LoVo (cell line): ENCODE data around the gene TNFAIP8L1.

Source experiments
- DNase-seq: peaks from one replicate; pipeline ENCODE4 v3.0.0-alpha.2; 2016; ENCODE audit warnings: low spot score

The TNFAIP8L1 gene

GRCh38 chr19:4702764-4703163 is 63.4 kb downstream of the TNFAIP8L1 start:
- no peak for DNase-seq

DNA sequence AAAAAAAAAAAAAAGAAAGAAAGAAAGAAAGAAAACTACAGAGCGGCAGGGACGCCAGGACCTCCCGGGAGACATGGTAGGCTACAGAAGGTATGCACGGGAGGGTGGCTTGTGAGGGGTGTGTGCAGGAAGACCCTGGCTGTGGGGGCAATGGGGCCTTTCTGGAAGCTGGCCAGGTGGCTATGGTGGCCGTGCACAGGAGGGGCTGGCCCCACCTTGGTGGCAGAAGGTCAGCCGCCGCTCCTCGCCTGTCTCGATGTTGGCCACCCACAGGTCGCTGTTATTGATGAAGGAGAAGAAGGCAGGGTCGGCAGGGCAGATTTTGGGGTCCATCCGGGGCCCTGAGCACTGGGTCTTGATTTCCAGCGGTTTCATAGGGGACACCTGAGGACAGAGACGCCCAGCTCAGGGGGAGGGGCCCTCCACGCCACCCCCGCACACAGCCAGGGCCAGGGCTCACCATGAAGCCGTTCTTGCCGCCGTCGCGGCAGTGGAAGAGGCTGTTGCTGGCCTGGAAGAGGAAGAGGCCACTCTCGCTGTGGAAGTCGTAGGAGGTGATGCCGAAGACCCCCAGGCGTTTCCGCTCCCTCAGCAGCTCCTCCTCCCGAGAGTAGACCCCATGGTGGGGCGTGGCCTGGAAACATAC is 64.5 kb downstream of the TNFAIP8L1 start:
- no peak for DNase-seq

- no peak for DNase-seq
Observed at GRCh38 chr19:4704317-4704673, 65.0 kb downstream of the TNFAIP8L1 start.
